GM06990 (cell line): ENCODE results near the gene XYLT1.

Experiments used
- DNase-seq: peaks from one replicate; pipeline ENCODE4 v3.0.0-alpha.2; 2011; ENCODE audit not compliant: insufficient read length; ENCODE audit errors: extremely low read depth
- H3K27me3 ChIP-seq: replicated peaks from 2 replicates; pipeline ENCODE4 v1.6.0; 2011; ENCODE audit warnings: low read length; ENCODE audit not compliant: control insufficient read depth, insufficient read depth
- H3K36me3 ChIP-seq: 2 replicates; pipeline ENCODE4 v1.5.1; 2011; ENCODE audit warnings: low read length; ENCODE audit not compliant: control insufficient read depth, insufficient read depth
- H3K4me3 ChIP-seq: replicated peaks from 2 replicates; pipeline ENCODE4 v1.5.1; 2011; ENCODE audit warnings: low read depth, mild to moderate bottlenecking, control low read depth, low read length
- TF ChIP-seq, protein P1 (sequence below): IDR thresholded peaks from 2 replicates; pipeline ENCODE4 v1.5.1; 2011; ENCODE audit warnings: low read length, control low read depth, mild to moderate bottlenecking, inconsistent platforms; ENCODE audit not compliant: insufficient read depth, poor library complexity, severe bottlenecking

XYLT1 gene

GRCh38 chr16:17235147-17235815, 235.5 kb downstream of the XYLT1 start:
- no peak for DNase-seq
- no peaks in the 10 kb centered on the region for H3K27me3 ChIP-seq
- no peaks in the 10 kb centered on the region for H3K36me3 ChIP-seq
- TF ChIP-seq, protein P1, sequence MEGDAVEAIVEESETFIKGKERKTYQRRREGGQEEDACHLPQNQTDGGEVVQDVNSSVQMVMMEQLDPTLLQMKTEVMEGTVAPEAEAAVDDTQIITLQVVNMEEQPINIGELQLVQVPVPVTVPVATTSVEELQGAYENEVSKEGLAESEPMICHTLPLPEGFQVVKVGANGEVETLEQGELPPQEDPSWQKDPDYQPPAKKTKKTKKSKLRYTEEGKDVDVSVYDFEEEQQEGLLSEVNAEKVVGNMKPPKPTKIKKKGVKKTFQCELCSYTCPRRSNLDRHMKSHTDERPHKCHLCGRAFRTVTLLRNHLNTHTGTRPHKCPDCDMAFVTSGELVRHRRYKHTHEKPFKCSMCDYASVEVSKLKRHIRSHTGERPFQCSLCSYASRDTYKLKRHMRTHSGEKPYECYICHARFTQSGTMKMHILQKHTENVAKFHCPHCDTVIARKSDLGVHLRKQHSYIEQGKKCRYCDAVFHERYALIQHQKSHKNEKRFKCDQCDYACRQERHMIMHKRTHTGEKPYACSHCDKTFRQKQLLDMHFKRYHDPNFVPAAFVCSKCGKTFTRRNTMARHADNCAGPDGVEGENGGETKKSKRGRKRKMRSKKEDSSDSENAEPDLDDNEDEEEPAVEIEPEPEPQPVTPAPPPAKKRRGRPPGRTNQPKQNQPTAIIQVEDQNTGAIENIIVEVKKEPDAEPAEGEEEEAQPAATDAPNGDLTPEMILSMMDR, result no peak
- no peak overlapping the region for H3K4me3 ChIP-seq

DNA sequence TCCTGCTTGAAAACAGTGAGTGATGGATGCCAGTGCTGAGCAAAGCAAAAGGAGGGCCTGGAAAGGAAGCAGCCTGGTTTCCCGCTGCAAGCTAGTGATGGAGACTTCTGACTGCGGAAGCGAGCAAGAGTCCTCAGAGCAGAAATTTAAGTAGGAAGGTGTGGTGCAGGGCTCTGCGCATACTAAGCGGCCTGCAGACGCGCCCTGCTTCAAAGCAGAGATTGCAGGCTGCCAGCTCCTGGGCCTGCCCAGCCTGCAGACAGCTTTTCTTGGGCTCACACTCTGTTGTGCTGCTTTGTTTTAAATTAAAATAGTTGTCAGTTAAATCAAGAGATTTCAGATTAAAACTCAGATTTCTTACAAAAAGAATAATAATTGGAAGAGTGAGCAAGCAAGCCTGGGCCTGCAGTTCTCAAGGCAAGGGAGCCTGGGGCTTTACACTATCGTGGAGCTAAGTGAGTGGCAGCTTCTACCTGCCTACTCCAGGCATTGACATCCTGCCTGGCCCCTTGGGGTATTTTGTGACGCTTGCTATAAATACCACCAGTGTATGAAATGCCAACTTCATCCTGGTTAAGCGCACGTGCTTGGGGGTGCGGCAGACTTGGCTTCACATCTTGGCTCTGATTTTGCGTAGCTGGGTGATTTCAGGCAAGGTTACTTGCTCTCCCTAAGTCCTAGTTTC, 237.3 kb downstream of the XYLT1 start:
- TF ChIP-seq, protein P1, result no peak
- no peak for DNase-seq
- Histone ChIP-seq H3K27me3 (no peaks in the 10 kb centered on the region), H3K4me3 (no peak overlapping the region), H3K36me3 (no peaks in the 10 kb centered on the region)

- Histone ChIP-seq H3K27me3 (no peaks in the 10 kb centered on the region), H3K36me3 (no peaks in the 10 kb centered on the region), H3K4me3 (no peak overlapping the region)
- DNase-seq, result no peak
- TF ChIP-seq, protein P1, result no peak
These were observed 238.3 kb downstream of the XYLT1 start for GRCh38 chr16:17232487-17232886.

DNA sequence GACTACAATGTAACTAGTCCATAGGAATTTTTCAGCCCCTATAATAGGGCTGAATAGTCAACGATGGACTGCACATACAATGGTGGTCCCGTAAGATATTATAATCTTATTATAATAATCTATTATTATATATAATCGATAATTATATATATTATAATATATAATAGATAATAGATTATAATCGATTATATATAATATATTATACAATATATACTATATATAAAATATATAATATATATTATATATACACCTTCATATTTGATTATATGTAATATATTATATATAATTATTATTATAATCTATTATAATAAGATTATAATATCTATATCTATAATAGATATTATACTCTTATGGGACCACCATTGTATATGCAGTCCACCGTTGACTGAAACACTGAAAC, 238.8 kb downstream of the XYLT1 start:
- Histone ChIP-seq H3K4me3 (no peak overlapping the region), H3K36me3 (no peaks in the 10 kb centered on the region), H3K27me3 (no peaks in the 10 kb centered on the region)
- no peak for DNase-seq
- TF ChIP-seq, protein P1, result no peak

DNA sequence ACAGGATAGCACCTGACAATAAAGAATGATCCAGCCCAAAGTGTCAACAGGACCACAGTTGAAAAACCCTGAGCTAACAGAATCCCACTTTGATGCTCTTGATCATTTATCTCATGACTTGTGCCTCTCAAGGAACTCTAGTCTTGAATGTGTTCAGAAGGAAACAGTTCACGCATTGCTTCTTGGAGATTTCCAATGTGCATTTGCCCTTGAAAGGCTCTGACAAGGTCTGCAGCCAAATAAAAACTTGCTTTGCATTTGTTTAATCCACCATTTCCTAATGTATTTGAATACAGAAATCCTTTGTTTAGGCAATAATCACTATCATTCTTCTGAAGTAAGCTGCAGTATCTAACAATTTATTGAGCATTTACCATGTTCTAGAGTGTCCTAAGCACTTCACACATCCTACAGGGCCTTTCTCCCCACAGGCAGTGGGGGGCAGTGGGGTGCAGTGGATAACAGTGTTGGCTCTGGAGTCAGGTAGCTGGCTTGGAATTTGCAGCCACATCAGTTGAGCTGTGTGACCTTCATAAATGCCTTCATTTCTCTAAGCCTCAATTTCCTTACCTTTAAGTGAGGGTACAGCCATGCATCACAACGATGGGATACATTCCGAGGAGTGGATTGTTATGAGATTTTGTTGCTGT, 239.7 kb downstream of the XYLT1 start:
- H3K27me3 ChIP-seq, result no peaks in the 10 kb centered on the region
- H3K4me3 ChIP-seq, result no peak overlapping the region
- no peaks in the 10 kb centered on the region for H3K36me3 ChIP-seq
- TF ChIP-seq, protein P1, result no peak
- no peak for DNase-seq
